Upper lobe of left lung (tissue), 6 donors: Measurements from ENCODE around the gene PFAS. TPM values are rescaled to one million over a fixed set of nuclear protein-coding genes. Genes with fewer than 3 reads are reported as not detected.

ENCODE experiments used
- ATAC-seq, 2 donors: fragments of 200-7000 bp; cut with Tn5 transposase; one replicate each; pipeline ENCODE4 v1.9.1; 2022; ENCODE audit warnings: mild to moderate bottlenecking in 2 of 2, moderate library complexity in 2 of 2; ENCODE audit not compliant: low FRiP score in 2 of 2
- DNase-seq, 2 donors: peaks; one replicate each; pipeline ENCODE4 v3.0.0-alpha.2; 2019 to 2020
- H3K27ac ChIP-seq, 4 donors: fragments of 200-600 bp; sonication (generic); one replicate each; pipeline ENCODE4 v1.5.1; 2016 to 2019
- H3K27me3 ChIP-seq, 4 donors: fragments of 200-600 bp; sonication (generic); one replicate each; pipeline ENCODE4 v1.5.1; 2017 to 2019
- H3K36me3 ChIP-seq, 4 donors: fragments of 200-600 bp; sonication (generic); one replicate each; pipeline ENCODE4 v1.5.1; 2016 to 2019
- H3K4me1 ChIP-seq, 4 donors: fragments of 200-600 bp; sonication (generic); one replicate each; pipeline ENCODE4 v1.5.1; 2018 to 2019
- H3K4me3 ChIP-seq, 4 donors: fragments of 200-600 bp; sonication (generic); one replicate each; pipeline ENCODE4 v1.5.1; 2017 to 2019; ENCODE audit warnings: mild to moderate bottlenecking in 2 of 4, moderate library complexity in 1 of 4
- H3K9me3 ChIP-seq, 4 donors: fragments of 200-600 bp; sonication (generic); one replicate each; pipeline ENCODE4 v1.5.1; 2018 to 2019
- EP300 ChIP-seq, 4 donors: sonication (generic); formaldehyde crosslinking; IDR thresholded peaks; one replicate each; pipeline ENCODE4 v1.5.1; 2017; ENCODE audit warnings: antibody characterized with exemption in 4 of 4, control low read depth in 2 of 4
- POLR2A ChIP-seq, 4 donors: fragments of 450-650 bp; IDR thresholded peaks; one replicate each; pipeline ENCODE4 v1.5.1; 2016 to 2017; ENCODE audit warnings: antibody characterized with exemption in 4 of 4, mild to moderate bottlenecking in 2 of 4
- POLR2AphosphoS5 ChIP-seq, 2 donors: sonication (generic); formaldehyde crosslinking; IDR thresholded peaks; one replicate each; pipeline ENCODE4 v1.5.1; 2017; ENCODE audit warnings: antibody characterized with exemption in 2 of 2
- WGBS, 2 donors: methylation state at CpG; one replicate each; pipeline ENCODE4 v1.1.5; 2017 to 2018; 5-methylcytosine and 5-hydroxymethylcytosine counted together
- total RNA-seq, 6 donors: library from RNA; depleted of rRNA in 4 of 6; stranded (reverse); fragments of >200 nt in 4 of 6; gene quantifications; one replicate each; pipeline versions ENCODE4 v1.1.0 to v1.2.1, GENCODE V29; 2016 to 2021
- TF ChIP-seq, protein P1 (sequence below), 6 experiments: fragments of 450-650 bp in 4 of 6; fragments of 200-600 bp in 2 of 6; sonication (generic) in 2 of 6; IDR thresholded peaks; one replicate each; pipeline ENCODE4 v1.5.1; 2016 to 2019; ENCODE audit warnings: antibody characterized with exemption in 6 of 6
- donor health status: DM: no; HTN: no; CAD: no; lungs with moderate emphysema.
- donor health status: DM: no; HTN: yes; CAD: no; lungs with severe emphysema.

Gene PFAS
- total RNA-seq, 6 donors from 2014 or later: 11.9 to 60.8 (median 29.5) TPM

DNA sequence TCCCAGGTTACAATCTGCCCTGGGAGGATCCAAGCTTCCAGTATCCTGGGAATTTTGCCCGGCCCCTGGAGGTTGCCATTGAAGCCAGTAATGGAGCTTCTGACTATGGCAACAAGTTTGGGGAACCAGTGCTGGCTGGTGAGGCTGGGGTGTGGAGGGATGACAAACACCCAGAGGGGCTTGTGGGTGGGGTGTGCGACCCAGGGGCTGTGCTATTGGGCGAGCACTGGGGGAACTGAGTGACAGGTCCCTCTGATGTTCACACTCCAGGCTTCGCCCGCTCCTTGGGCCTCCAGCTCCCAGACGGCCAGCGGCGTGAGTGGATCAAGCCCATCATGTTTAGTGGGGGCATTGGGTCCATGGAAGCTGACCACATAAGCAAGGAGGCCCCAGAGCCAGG lies 8.7 kb downstream of the PFAS start:
- TF ChIP-seq EP300 (IDR thresholded peaks at IDR 0.05): no peak
- TF ChIP-seq POLR2AphosphoS5 (IDR thresholded peaks at IDR 0.05): no peak
- TF ChIP-seq, protein P1, sequence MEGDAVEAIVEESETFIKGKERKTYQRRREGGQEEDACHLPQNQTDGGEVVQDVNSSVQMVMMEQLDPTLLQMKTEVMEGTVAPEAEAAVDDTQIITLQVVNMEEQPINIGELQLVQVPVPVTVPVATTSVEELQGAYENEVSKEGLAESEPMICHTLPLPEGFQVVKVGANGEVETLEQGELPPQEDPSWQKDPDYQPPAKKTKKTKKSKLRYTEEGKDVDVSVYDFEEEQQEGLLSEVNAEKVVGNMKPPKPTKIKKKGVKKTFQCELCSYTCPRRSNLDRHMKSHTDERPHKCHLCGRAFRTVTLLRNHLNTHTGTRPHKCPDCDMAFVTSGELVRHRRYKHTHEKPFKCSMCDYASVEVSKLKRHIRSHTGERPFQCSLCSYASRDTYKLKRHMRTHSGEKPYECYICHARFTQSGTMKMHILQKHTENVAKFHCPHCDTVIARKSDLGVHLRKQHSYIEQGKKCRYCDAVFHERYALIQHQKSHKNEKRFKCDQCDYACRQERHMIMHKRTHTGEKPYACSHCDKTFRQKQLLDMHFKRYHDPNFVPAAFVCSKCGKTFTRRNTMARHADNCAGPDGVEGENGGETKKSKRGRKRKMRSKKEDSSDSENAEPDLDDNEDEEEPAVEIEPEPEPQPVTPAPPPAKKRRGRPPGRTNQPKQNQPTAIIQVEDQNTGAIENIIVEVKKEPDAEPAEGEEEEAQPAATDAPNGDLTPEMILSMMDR (IDR thresholded peaks at IDR 0.05): no peak
- H3K4me1 ChIP-seq: no peaks in the 10 kb centered on the region

DNA sequence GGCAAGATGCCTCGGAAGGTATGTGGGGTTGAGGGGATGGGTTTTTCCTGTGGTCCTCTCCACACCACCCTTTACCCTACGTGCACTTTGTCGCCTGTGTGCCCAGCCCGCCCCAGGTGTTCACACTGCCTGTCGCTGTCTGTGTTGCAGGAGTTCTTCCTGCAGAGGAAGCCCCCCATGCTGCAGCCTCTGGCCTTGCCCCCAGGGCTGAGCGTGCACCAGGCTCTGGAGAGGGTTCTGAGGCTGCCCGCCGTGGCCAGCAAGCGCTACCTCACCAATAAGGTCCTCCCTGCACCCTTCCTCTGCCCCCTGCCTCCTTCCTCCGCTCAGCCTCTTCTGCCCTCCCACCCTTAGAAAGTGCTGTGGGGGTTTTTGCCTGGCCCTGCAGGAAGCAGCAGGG lies 15.2 kb downstream of the PFAS start:
- peaks cover 0 to 80% (median 40%) of the 10 kb centered on the region in 4 donors for H3K36me3 ChIP-seq
- DNase-seq (peak in 1 of 2 donors; percentile 61), ATAC-seq (no peak)
- no peaks in the 10 kb centered on the region for H3K4me1 ChIP-seq
- H3K4me3 ChIP-seq: no peak overlapping the region
- H3K27ac ChIP-seq: no peak overlapping the region
- 96 to 98% methylated on average over 9 to 10 of the region's 10 CpGs for WGBS, 2 donors
- no peak for TF ChIP-seq POLR2A (IDR thresholded peaks at IDR 0.05)
- H3K27me3 ChIP-seq: no peaks in the 10 kb centered on the region
- H3K9me3 ChIP-seq: no peaks in the 10 kb centered on the region

More for the DNA sequence above, 8.7 kb downstream of the PFAS start:
- no peak for ATAC-seq
- Histone ChIP-seq H3K9me3 (no peaks in the 10 kb centered on the region), H3K27me3 (no peaks in the 10 kb centered on the region), H3K4me3 (no peak overlapping the region), H3K27ac (no peak overlapping the region), H3K36me3 (peaks cover 0 to 69% (median 24%) of the 10 kb centered on the region in 4 donors)
- WGBS, 2 donors: 92 to 99% methylated on average over 4 to 8 of the region's 8 CpGs
- no peak for DNase-seq

DNA sequence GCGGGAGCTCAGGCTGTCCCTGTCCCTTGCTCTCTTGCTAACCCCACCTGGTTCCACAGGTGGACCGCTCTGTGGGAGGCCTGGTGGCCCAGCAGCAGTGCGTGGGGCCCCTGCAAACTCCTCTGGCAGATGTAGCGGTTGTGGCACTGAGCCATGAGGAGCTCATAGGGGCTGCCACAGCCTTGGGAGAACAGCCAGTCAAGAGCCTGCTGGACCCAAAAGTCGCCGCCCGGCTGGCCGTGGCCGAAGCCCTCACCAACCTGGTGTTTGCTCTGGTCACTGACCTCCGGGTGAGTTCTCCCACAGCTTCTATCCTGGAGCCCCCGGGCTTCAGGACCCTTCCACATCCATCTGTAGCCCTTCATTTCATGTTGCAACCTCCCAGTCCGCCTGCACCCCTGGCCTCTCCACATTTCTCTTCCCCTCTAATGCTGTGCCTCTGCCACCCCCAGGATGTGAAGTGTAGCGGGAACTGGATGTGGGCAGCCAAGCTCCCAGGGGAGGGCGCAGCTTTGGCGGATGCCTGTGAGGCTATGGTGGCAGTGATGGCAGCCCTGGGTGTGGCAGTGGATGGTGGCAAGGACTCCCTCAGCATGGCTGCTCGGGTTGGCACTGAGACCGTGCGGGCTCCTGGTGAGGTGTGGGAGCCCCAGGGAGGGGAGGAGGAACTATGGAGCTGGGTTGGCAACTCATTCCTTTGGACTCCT lies 15.9 kb downstream of the PFAS start:
- peaks cover 0 to 84% (median 42%) of the 10 kb centered on the region in 4 donors for H3K36me3 ChIP-seq
- TF ChIP-seq, protein P1 (IDR thresholded peaks at IDR 0.05): no peak
- TF ChIP-seq POLR2AphosphoS5 (IDR thresholded peaks at IDR 0.05): no peak
- no peak for TF ChIP-seq POLR2A (IDR thresholded peaks at IDR 0.05)
- no peak for TF ChIP-seq EP300 (IDR thresholded peaks at IDR 0.05)
- ATAC-seq (no peak), DNase-seq (peak in 1 of 2 donors; percentile 76)
- no peaks in the 10 kb centered on the region for H3K9me3 ChIP-seq
- WGBS, 2 donors: 92 to 98% methylated on average over 9 to 18 of the region's 18 CpGs
- H3K4me1 ChIP-seq: no peaks in the 10 kb centered on the region
- H3K27ac ChIP-seq: no peak overlapping the region
- H3K4me3 ChIP-seq: no peak overlapping the region
- no peaks in the 10 kb centered on the region for H3K27me3 ChIP-seq

DNA sequence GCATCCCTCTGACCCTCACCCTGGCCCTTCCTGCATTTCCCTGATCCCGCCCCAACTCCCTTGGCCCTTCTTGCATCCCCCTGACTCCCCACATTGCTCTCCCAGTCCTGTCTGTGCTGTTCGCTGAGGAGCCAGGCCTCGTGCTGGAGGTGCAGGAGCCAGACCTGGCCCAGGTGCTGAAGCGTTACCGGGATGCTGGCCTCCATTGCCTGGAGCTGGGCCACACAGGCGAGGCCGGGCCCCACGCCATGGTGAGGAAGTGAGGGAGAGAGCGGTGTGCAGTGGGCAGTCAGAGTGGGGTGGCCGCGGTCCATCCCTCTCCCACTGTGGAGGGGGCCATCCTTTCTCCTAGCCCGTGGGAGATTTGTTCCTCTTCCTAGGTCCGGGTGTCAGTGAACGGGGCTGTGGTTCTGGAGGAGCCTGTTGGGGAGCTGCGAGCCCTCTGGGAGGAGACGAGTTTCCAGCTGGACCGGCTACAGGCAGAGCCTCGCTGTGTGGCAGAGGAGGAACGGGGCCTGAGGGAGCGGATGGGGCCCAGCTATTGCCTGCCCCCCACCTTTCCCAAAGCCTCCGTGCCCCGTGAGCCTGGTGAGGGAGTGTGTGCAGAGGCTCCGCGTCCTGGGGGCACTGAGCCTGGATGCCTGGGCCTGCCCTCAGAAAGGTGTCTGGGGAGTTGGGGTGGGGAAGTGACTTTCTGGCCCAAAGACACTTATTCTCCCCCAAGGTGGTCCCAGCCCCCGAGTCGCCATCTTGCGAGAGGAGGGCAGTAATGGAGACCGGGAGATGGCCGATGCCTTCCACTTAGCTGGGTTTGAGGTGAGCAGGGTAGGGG lies 17.8 kb downstream of the PFAS start:
- DNase-seq (peak in 1 of 2 donors; percentile 62), ATAC-seq (no peak)
- H3K27me3 ChIP-seq: no peaks in the 10 kb centered on the region
- no peak overlapping the region for H3K27ac ChIP-seq
- H3K4me3 ChIP-seq: no peak overlapping the region
- peaks cover 0 to 68% (median 39%) of the 10 kb centered on the region in 4 donors for H3K36me3 ChIP-seq
- no peaks in the 10 kb centered on the region for H3K4me1 ChIP-seq
- H3K9me3 ChIP-seq: no peaks in the 10 kb centered on the region
- TF ChIP-seq POLR2A (IDR thresholded peaks at IDR 0.05) (no peak), EP300 (IDR thresholded peaks at IDR 0.05) (no peak), POLR2AphosphoS5 (IDR thresholded peaks at IDR 0.05) (no peak)
- TF ChIP-seq, protein P1 (IDR thresholded peaks at IDR 0.05): no peak
- WGBS, 2 donors: 96% methylated on average over 19 to 29 of the region's 29 CpGs

DNA sequence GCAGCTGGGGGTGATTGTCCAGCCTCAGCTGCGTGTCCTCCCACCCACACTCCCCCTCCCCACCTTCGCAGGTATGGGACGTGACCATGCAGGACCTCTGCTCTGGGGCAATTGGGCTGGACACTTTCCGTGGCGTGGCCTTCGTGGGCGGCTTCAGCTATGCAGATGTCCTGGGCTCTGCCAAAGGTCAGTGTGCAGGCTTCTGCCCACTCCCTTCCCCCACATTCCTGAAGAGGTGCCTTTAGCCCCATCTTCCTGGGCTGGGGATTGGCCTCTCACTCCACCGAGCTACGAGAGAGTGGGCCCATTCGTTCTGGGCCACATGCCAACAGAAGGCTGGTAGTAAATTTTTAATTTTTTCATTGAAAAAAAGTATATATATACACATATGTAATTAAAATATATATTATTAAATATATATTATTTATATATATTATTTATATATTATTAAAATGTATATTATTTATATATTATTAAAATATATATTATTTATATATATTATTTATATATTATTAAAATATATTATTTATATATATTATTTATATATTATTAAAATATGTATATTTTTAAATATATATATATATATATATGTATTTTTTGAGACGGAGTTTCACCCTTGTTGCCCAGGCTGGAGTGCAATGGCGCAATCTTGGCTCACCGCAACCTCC lies 18.5 kb downstream of the PFAS start:
- H3K27me3 ChIP-seq: no peaks in the 10 kb centered on the region
- peaks cover 0 to 64% (median 38%) of the 10 kb centered on the region in 4 donors for H3K36me3 ChIP-seq
- TF ChIP-seq EP300 (IDR thresholded peaks at IDR 0.05) (no peak), POLR2A (IDR thresholded peaks at IDR 0.05) (no peak), POLR2AphosphoS5 (IDR thresholded peaks at IDR 0.05) (no peak)
- TF ChIP-seq, protein P1 (IDR thresholded peaks at IDR 0.05): no peak
- peak in 1 of 2 donors; percentile 52 for DNase-seq
- 92 to 93% methylated on average over 7 to 13 of the region's 13 CpGs for WGBS, 2 donors
- no peaks in the 10 kb centered on the region for H3K4me1 ChIP-seq
- no peak overlapping the region for H3K4me3 ChIP-seq
- H3K27ac ChIP-seq: no peak overlapping the region
- H3K9me3 ChIP-seq: no peaks in the 10 kb centered on the region
- ATAC-seq: no peak
